Measurements from ENCODE around the gene REEP2.

REEP2 gene

GRCh38 chr5:138448481-138449398, 9.9 kb downstream of the REEP2 start:
- DNase-seq = no peak

- DNase-seq = peak; percentile 70
Measured at GRCh38 chr5:138449501-138450239, 10.8 kb downstream of the REEP2 start.

GRCh38 chr5:138450971-138451370, 12.1 kb downstream of the REEP2 start:
- no peak for DNase-seq

GRCh38 chr5:138452720-138453119, 13.9 kb downstream of the REEP2 start:
- no peak for DNase-seq

GRCh38 chr5:138453590-138453989, 14.7 kb downstream of the REEP2 start:
- no peak for DNase-seq

GRCh38 chr5:138454121-138454520, 15.3 kb downstream of the REEP2 start:
- no peak for DNase-seq

GRCh38 chr5:138455232-138455930, 16.5 kb downstream of the REEP2 start:
- no peak for DNase-seq

- no peak for DNase-seq
Measured at GRCh38 chr5:138457531-138458275, 18.8 kb downstream of the REEP2 start.

- no peak for DNase-seq
Measured at GRCh38 chr5:138458384-138458783, 19.5 kb downstream of the REEP2 start.

- DNase-seq = no peak
Measured at GRCh38 chr5:138458856-138459255, 20.0 kb downstream of the REEP2 start.

GRCh38 chr5:138459311-138459933, 20.6 kb downstream of the REEP2 start:
- peak; percentile 62 for DNase-seq

GRCh38 chr5:138460032-138460693, 21.3 kb downstream of the REEP2 start:
- no peak for DNase-seq

GRCh38 chr5:138461343-138462125, 22.7 kb downstream of the REEP2 start:
- DNase-seq = no peak

- DNase-seq = no peak
Measured at GRCh38 chr5:138463419-138464007, 24.7 kb downstream of the REEP2 start.

- DNase-seq = peak; percentile 86
Measured at GRCh38 chr5:138464008-138464387, 25.1 kb downstream of the REEP2 start.

- DNase-seq = peak; percentile 93
Measured at GRCh38 chr5:138464388-138465260, 25.8 kb downstream of the REEP2 start.

- DNase-seq = peak; percentile 94
Measured at GRCh38 chr5:138465261-138466124, 26.6 kb downstream of the REEP2 start, which contains the start of gene EGR1. TSS of gene EGR1 (plus strand) at chr5:138465479. CDS start at chr5:138465762, 283 bp downstream.
